B cell (primary cell): ENCODE data around the gene TSPAN1. TPM values are rescaled to one million over a fixed set of nuclear protein-coding genes. Genes with fewer than 3 reads are reported as not detected.

ENCODE experiments used
- ATAC-seq: fragments of 200-7000 bp; cut with Tn5 transposase; one replicate; pipeline ENCODE4 v1.10.0; 2021; ENCODE audit warnings: low read depth, mild to moderate bottlenecking, moderate number of reproducible peaks, moderate library complexity
- CTCF ChIA-PET: fragments of 350-600 bp; sonication (Branson Sonifier 250); formaldehyde crosslinking; loops from one replicate; lab custom pipeline; 2021; ENCODE audit warnings: antibody characterized with exemption, inconsistent platforms; lab: Charles Lee
- POLR2A ChIA-PET: fragments of 350-600 bp; sonication (Branson Sonifier 250); formaldehyde crosslinking; loops from one replicate; lab custom pipeline; 2021; ENCODE audit warnings: antibody characterized with exemption; lab: Charles Lee
- DNase-seq: peaks from one replicate; pipeline ENCODE4 v3.0.0; 2013
- H2AFZ ChIP-seq: 2 replicates; pipeline ENCODE4 v1.6.1; 2012; ENCODE audit warnings: mild to moderate bottlenecking, low read depth, low read length; ENCODE audit not compliant: insufficient read depth, poor library complexity, severe bottlenecking
- H3K27ac ChIP-seq, 2 donors: 1 replicate in 1 of 2; 2 replicates in 1 of 2; pipeline ENCODE4 v1.5.1; 2012 to 2013; ENCODE audit warnings: low read length in 2 of 2, mild to moderate bottlenecking in 2 of 2, moderate library complexity in 1 of 2
- H3K27me3 ChIP-seq, 4 experiments: fragments of 200-600 bp in 1 of 4; sonication (generic) in 1 of 4; replicated peaks in 1 of 4; 1 replicate in 2 of 4; 2 replicates in 2 of 4; pipeline versions ENCODE4 v1.6.1 to v1.7.0; 2013 to 2016; ENCODE audit warnings: low read length in 3 of 4, mild to moderate bottlenecking in 2 of 4, mixed read lengths in 1 of 4, moderate library complexity in 1 of 4; ENCODE audit not compliant: insufficient read depth in 4 of 4, control insufficient read depth in 3 of 4; ENCODE audit errors: control extremely low read depth in 1 of 4
- H3K36me3 ChIP-seq, 2 experiments: replicated peaks in 1 of 2; 1 replicate in 1 of 2; 2 replicates in 1 of 2; pipeline versions ENCODE4 v1.6.1 to v1.7.1; 2013; ENCODE audit warnings: low read length in 1 of 2; ENCODE audit not compliant: insufficient read depth in 2 of 2, control insufficient read depth in 1 of 2; ENCODE audit errors: control extremely low read depth in 1 of 2, extremely low read depth in 1 of 2
- H3K4me1 ChIP-seq, 2 donors: fragments of 200-600 bp in 1 of 2; sonication (generic) in 1 of 2; 1 replicate in 1 of 2; 2 replicates in 1 of 2; pipeline versions ENCODE4 v1.5.1 to v1.6.1; 2013 to 2017; ENCODE audit warnings: low read length in 2 of 2; ENCODE audit not compliant: control insufficient read depth in 2 of 2, insufficient read depth in 2 of 2
- H3K4me2 ChIP-seq: replicated peaks from 2 replicates; pipeline ENCODE3; 2012; ENCODE audit warnings: mild to moderate bottlenecking, low read depth, low read length; ENCODE audit not compliant: poor library complexity, severe bottlenecking
- H3K4me3 ChIP-seq, 5 experiments: fragments of 200-600 bp in 1 of 5; sonication (generic) in 1 of 5; 1 replicate in 3 of 5; 2 replicates in 2 of 5; pipeline versions ENCODE4 v1.5.1 to v1.7.0; 2011 to 2016; ENCODE audit warnings: low read length in 4 of 5, mild to moderate bottlenecking in 4 of 5, low read depth in 2 of 5, control low read depth in 1 of 5, moderate library complexity in 1 of 5; ENCODE audit not compliant: insufficient read depth in 1 of 5; ENCODE audit errors: control extremely low read depth in 1 of 5, extremely low read depth in 1 of 5
- H3K79me2 ChIP-seq: fragments of 200-600 bp; sonication (generic); one replicate; pipeline ENCODE4 v1.6.0; 2016; ENCODE audit warnings: low read length; ENCODE audit not compliant: control insufficient read depth, insufficient read depth
- H3K9ac ChIP-seq: fragments of 200-600 bp; sonication (generic); 2 replicates; pipeline ENCODE4 v1.6.1; 2017; ENCODE audit warnings: mild to moderate bottlenecking, low read length, moderate library complexity
- H3K9me3 ChIP-seq, 3 donors: one replicate each; pipeline versions ENCODE4 v1.6.1 to v1.7.1; 2013; ENCODE audit warnings: low read length in 2 of 3; ENCODE audit not compliant: control insufficient read depth in 2 of 3, insufficient read depth in 1 of 3; ENCODE audit errors: control extremely low read depth in 1 of 3
- H4K20me1 ChIP-seq: 2 replicates; pipeline ENCODE4 v1.6.0; 2012; ENCODE audit warnings: mild to moderate bottlenecking, low read length; ENCODE audit not compliant: insufficient read depth, control insufficient read depth, poor library complexity, severe bottlenecking
- H3K27ac Mint-ChIP-seq: one replicate; pipeline ENCODE4 v1.8.0; 2021; ENCODE audit warnings: mixed read lengths
- H3K27me3 Mint-ChIP-seq: one replicate; pipeline ENCODE4 v1.8.0; 2021; ENCODE audit warnings: mixed read lengths
- H3K4me1 Mint-ChIP-seq: one replicate; pipeline ENCODE4 v1.8.0; 2021; ENCODE audit warnings: mixed read lengths
- H3K4me3 Mint-ChIP-seq: one replicate; pipeline ENCODE4 v1.8.0; 2021; ENCODE audit warnings: mixed read lengths
- H3K9me3 Mint-ChIP-seq: one replicate; pipeline ENCODE4 v1.8.0; 2022; ENCODE audit warnings: mixed read lengths; ENCODE audit not compliant: insufficient read depth
- CTCF ChIP-seq: fragments of 200-600 bp; IDR thresholded peaks from one replicate; pipeline ENCODE4 v1.8.0; 2022; ENCODE audit warnings: antibody characterized with exemption, mild to moderate bottlenecking
- EZH2 ChIP-seq: IDR thresholded peaks from 2 replicates; pipeline ENCODE4 v1.6.1; 2012; ENCODE audit warnings: borderline replicate concordance, low read depth, mild to moderate bottlenecking, moderate library complexity, low read length; ENCODE audit not compliant: insufficient read depth, poor library complexity, severe bottlenecking
- WGBS: methylation state at CpG from one replicate; pipeline ENCODE4 v1.1.5; 2013; ENCODE audit warnings: missing lambda C conversion rate; ENCODE audit not compliant: insufficient coverage; 5-methylcytosine and 5-hydroxymethylcytosine counted together
- intact Hi-C: fragments of 100-400 bp; cut with micrococcal nuclease; formaldehyde crosslinking; loops from one replicate; pipeline ENCODE4 v1.10.0; 2022
- polyA plus RNA-seq: library from polyadenylated mRNA; depleted of rRNA; stranded (reverse); fragments of >200 nt; gene quantifications from 2 replicates; pipeline ENCODE4 v1.2.3, GENCODE V29; 2012
- total RNA-seq, 2 donors: library from RNA; stranded (reverse); fragments of 120-200 nt in 1 of 2; gene quantifications; 1 replicate in 1 of 2; 2 replicates in 1 of 2; pipeline versions ENCODE4 v1.2.3 to v1.2.4, GENCODE V29; 2013 to 2022

The TSPAN1 gene
- total and polyA plus RNA-seq, 2 donors (not counting 1 experiment from before 2014, with no cell fraction given), result not detected

- H3K9ac ChIP-seq, result no peak overlapping the region
- H3K9me3 Mint-ChIP-seq, result no peaks in the 10 kb centered on the region
- no peak for ATAC-seq
- TF ChIP-seq CTCF, result no peak
- H3K4me3 ChIP-seq, result no peak overlapping the region
- intact Hi-C loops, result no loop called here
- H3K27ac Mint-ChIP-seq, result no peak overlapping the region
- H3K4me2 ChIP-seq, result no peak overlapping the region
- H3K79me2 ChIP-seq, result no peaks in the 10 kb centered on the region
- no peaks in the 10 kb centered on the region for H4K20me1 ChIP-seq
- no peaks in the 10 kb centered on the region for H3K36me3 ChIP-seq
- ChIA-PET CTCF (interaction anchor here (1.1 kb wide), 1 partner anchor 17 kb away, joined by 4 read pairs; no protein-coding TSS in a partner anchor), POLR2A (no interaction called here)
- no peak for DNase-seq
- no peak overlapping the region for H2AFZ ChIP-seq
- peaks cover 6% of the 10 kb centered on the region for H3K27me3 Mint-ChIP-seq
- H3K4me3 Mint-ChIP-seq, result no peak overlapping the region
- peaks cover 0 to 15% (median 7%) of the 10 kb centered on the region in 4 experiments for H3K27me3 ChIP-seq
- no peak overlapping the region for H3K27ac ChIP-seq
- H3K4me1 ChIP-seq, result peaks cover 13 to 15% of the 10 kb centered on the region in 2 donors
- WGBS, result 100% methylated on average over 1 of the region's 2 CpGs
- H3K4me1 Mint-ChIP-seq, result peaks cover 16% of the 10 kb centered on the region
- H3K9me3 ChIP-seq, result no peaks in the 10 kb centered on the region
These were observed 31.5 kb downstream of the TSPAN1 start for GRCh38 chr1:46206399-46206798.

GRCh38 chr1:46210561-46210960 lies 35.7 kb downstream of the TSPAN1 start:
- POLR2A ChIA-PET, result no interaction called here
- no peak overlapping the region for H3K27ac ChIP-seq
- no peak overlapping the region for H3K9ac ChIP-seq
- TF ChIP-seq CTCF, result no peak
- TF ChIP-seq EZH2, result no peak
- H3K4me1 ChIP-seq, result no peaks in the 10 kb centered on the region
- WGBS, result no CpG with 5 or more reads among the region's 3 CpGs
- ATAC-seq (no peak), DNase-seq (no peak)
- no peak overlapping the region for H3K4me3 ChIP-seq
- intact Hi-C loops, result no loop called here
- H3K4me1 Mint-ChIP-seq, result no peaks in the 10 kb centered on the region
- H3K27me3 Mint-ChIP-seq, result peaks cover 3% of the 10 kb centered on the region
- no peak overlapping the region for H3K27ac Mint-ChIP-seq
- no peaks in the 10 kb centered on the region for H3K79me2 ChIP-seq
- no peaks in the 10 kb centered on the region for H3K27me3 ChIP-seq
- H3K9me3 ChIP-seq, result no peaks in the 10 kb centered on the region
- no peak overlapping the region for H3K4me3 Mint-ChIP-seq
- no peaks in the 10 kb centered on the region for H3K36me3 ChIP-seq
- H4K20me1 ChIP-seq, result no peaks in the 10 kb centered on the region
- no peak overlapping the region for H2AFZ ChIP-seq
- CTCF ChIA-PET, result interaction anchor here (0.7 to 1.5 kb wide), 2 partner anchors 29 to 1869 kb away, joined by 3 to 4 read pairs; no protein-coding TSS in a partner anchor
- H3K4me2 ChIP-seq, result no peak overlapping the region
- no peaks in the 10 kb centered on the region for H3K9me3 Mint-ChIP-seq
